Endothelial cell of umbilical vein (primary cell): Measurements from ENCODE around the gene XDH.

ENCODE experiments used
- EZH2 ChIP-seq: IDR thresholded peaks from 2 replicates; pipeline ENCODE4 v1.6.1; 2012; ENCODE audit warnings: borderline replicate concordance, low read depth, mild to moderate bottlenecking, moderate library complexity, low read length, inconsistent platforms; ENCODE audit not compliant: severe bottlenecking
- GATA2 ChIP-seq: IDR thresholded peaks from 2 replicates; pipeline ENCODE4 v1.7.0; 2011; ENCODE audit warnings: low read depth, mild to moderate bottlenecking, moderate library complexity, mixed read lengths, low read length; ENCODE audit not compliant: insufficient read length, insufficient read depth
- MAX ChIP-seq: IDR thresholded peaks from 2 replicates; pipeline ENCODE4 v1.6.1; 2011; ENCODE audit not compliant: insufficient read depth, insufficient read length
- MYC ChIP-seq: IDR thresholded peaks from one replicate; pipeline ENCODE4 v1.6.1; 2011; ENCODE audit warnings: mild to moderate bottlenecking, low read depth, low read length
- POLR2A ChIP-seq: IDR thresholded peaks from 2 replicates; pipeline ENCODE4 v1.6.1; 2012; ENCODE audit warnings: low read depth, mild to moderate bottlenecking, control low read depth, low read length
- POLR2AphosphoS5 ChIP-seq: IDR thresholded peaks from 2 replicates; pipeline ENCODE4 v1.6.1; 2012; ENCODE audit warnings: low read depth, mild to moderate bottlenecking, control low read depth, low read length, moderate library complexity; ENCODE audit not compliant: insufficient read depth
- TF ChIP-seq, protein P1 (sequence below), 2 donors: IDR thresholded peaks; 1 replicate in 1 of 2; 2 replicates in 1 of 2; pipeline ENCODE4 v1.5.1; 2011; ENCODE audit warnings: low read length in 2 of 2, mild to moderate bottlenecking in 2 of 2, moderate library complexity in 2 of 2, control low read depth in 1 of 2, inconsistent platforms in 1 of 2, low read depth in 1 of 2; ENCODE audit not compliant: insufficient read depth in 1 of 2; ENCODE audit errors: extremely low read depth in 1 of 2

DNA sequence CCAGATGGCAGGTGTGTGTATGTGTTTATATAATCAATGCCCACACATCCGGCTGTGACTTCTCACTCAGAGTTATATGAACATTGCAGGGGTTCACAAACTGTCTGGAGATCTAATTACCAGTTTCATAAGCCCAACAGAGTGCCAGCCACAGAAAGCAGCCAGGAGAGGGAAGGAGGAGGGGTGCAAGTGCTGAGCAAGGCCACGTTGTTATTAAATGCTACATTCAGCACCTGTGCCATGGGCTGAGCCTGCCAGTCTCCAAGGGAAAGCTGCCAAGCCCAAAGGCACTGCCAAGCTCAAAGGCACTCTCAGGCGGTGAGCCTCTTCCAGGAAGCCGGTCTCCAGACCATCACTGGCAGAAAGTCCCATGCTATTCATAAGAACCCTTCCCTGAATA is 17.4 kb downstream of the XDH start:
- TF ChIP-seq POLR2AphosphoS5 (no peak), POLR2A (no peak), MAX (no peak), GATA2 (no peak), EZH2 (no peak), MYC (no peak)
- TF ChIP-seq, protein P1, sequence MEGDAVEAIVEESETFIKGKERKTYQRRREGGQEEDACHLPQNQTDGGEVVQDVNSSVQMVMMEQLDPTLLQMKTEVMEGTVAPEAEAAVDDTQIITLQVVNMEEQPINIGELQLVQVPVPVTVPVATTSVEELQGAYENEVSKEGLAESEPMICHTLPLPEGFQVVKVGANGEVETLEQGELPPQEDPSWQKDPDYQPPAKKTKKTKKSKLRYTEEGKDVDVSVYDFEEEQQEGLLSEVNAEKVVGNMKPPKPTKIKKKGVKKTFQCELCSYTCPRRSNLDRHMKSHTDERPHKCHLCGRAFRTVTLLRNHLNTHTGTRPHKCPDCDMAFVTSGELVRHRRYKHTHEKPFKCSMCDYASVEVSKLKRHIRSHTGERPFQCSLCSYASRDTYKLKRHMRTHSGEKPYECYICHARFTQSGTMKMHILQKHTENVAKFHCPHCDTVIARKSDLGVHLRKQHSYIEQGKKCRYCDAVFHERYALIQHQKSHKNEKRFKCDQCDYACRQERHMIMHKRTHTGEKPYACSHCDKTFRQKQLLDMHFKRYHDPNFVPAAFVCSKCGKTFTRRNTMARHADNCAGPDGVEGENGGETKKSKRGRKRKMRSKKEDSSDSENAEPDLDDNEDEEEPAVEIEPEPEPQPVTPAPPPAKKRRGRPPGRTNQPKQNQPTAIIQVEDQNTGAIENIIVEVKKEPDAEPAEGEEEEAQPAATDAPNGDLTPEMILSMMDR (IDR thresholded peaks at IDR 0.05; ENCODE audit: extremely low read depth in 1 of 2, insufficient read depth in 1 of 2, low read depth in 1 of 2, low read length in 2 of 2) = no peak
